ENCODE data around the gene GARIN1A.

Gene GARIN1A

DNA sequence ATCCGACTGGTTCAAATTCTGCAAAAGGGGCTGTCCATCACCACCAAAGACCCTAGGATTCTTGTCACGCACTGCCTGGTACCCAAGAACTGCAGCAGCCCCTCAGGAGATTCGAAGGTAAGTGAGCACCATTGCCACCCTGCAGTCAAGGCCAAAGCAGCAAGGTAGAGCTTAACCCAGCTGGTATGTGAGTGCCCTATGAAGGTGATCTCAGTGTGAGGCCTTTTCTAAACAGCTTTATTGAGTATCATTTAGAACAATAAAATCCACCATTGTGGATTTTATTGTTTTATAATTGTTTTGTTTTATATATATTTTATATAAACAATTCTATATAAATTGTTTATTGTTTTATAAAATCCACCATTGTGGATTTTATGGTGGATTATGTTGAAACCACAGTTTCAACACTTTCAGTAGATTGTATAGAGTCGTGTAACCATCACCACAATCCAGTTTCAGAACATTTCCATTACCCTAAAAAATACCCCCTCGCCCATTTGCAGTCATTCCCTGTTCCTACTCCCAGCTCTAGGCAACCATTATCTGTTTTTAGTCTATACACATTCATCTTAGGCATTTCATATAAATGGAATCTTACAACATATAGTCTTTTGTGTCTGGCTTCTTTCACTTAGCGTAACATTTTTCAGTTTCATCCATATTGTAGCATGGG, 47.0 kb downstream of the GARIN1A start:
- FAIRE-seq, result no peak

DNA sequence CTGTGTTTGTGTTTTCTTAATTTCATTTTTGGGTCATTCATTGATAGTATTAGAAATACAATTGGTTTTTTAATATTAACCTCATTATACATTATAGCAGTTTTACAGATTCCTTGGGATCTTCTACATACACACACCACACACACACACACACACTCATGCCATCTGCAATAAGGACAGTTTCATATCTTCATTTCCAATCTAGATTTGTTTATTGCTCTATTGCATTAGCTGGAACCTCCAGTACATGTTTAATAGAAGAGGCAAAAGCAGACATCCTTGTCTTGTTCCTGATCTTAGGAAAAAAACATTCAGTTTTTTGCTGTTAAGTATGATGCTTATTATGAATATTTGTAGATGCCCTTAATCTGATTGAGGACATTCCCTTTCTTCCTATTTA, 49.3 kb downstream of the GARIN1A start:
- no peak for FAIRE-seq

Measured in colon (tissue), 2 donors.